Prostate gland (tissue), 2 donors: ENCODE measurements around the gene CEP250.

Experiments used
- POLR2A ChIP-seq: fragments of 450-650 bp; IDR thresholded peaks from one replicate; pipeline ENCODE4 v1.6.1; 2016; ENCODE audit warnings: antibody characterized with exemption, mild to moderate bottlenecking
- POLR2AphosphoS5 ChIP-seq: sonication (generic); formaldehyde crosslinking; IDR thresholded peaks from one replicate; pipeline ENCODE4 v1.6.1; 2017; ENCODE audit warnings: antibody characterized with exemption
- TF ChIP-seq, protein P1 (sequence below), 4 experiments: fragments of 200-600 bp in 2 of 4; fragments of 450-650 bp in 2 of 4; sonication (generic) in 2 of 4; IDR thresholded peaks; 1 replicate in 3 of 4; 2 replicates in 1 of 4; pipeline ENCODE4 v1.5.1; 2016 to 2019; ENCODE audit warnings: antibody characterized with exemption in 4 of 4, mild to moderate bottlenecking in 2 of 4, moderate library complexity in 2 of 4

DNA sequence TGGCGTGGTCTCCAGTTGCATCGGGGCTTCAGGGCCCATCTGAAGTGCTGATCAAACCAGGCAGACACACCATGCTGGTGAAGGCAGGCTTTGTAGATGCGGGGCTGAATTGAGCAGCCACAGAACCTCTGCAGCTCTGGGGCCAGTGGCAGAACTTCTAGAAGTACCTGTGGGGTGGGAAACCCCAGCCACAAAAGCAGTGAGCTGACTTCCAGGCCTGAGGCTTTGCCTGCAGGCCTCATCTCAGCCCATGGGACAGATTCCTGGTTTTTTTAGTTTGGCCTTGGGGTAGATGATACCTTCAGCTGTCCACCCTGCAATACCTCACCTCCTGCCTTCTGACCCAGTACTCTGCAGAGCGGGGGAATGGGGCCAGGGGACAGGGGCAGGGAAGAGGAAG is 59.9 kb downstream of the CEP250 start:
- TF ChIP-seq POLR2AphosphoS5: no peak
- TF ChIP-seq, protein P1, sequence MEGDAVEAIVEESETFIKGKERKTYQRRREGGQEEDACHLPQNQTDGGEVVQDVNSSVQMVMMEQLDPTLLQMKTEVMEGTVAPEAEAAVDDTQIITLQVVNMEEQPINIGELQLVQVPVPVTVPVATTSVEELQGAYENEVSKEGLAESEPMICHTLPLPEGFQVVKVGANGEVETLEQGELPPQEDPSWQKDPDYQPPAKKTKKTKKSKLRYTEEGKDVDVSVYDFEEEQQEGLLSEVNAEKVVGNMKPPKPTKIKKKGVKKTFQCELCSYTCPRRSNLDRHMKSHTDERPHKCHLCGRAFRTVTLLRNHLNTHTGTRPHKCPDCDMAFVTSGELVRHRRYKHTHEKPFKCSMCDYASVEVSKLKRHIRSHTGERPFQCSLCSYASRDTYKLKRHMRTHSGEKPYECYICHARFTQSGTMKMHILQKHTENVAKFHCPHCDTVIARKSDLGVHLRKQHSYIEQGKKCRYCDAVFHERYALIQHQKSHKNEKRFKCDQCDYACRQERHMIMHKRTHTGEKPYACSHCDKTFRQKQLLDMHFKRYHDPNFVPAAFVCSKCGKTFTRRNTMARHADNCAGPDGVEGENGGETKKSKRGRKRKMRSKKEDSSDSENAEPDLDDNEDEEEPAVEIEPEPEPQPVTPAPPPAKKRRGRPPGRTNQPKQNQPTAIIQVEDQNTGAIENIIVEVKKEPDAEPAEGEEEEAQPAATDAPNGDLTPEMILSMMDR (IDR thresholded peaks at IDR 0.05): no peak
- TF ChIP-seq POLR2A: no peak
